Right hindlimb (tissue), 1 donor: ENCODE results near the gene SRCIN1.

Source experiments
- DNase-seq: peaks from one replicate; pipeline ENCODE4 v3.0.0-alpha.2; 2018

SRCIN1 gene

GRCh38 chr17:38617074-38617860, 11.5 kb upstream of the SRCIN1 start:
- peak; percentile 44 for DNase-seq

GRCh38 chr17:38616361-38616760, 10.6 kb upstream of the SRCIN1 start:
- DNase-seq = no peak

GRCh38 chr17:38613981-38614779, 8.4 kb upstream of the SRCIN1 start:
- no peak for DNase-seq

- DNase-seq = no peak
Measured at GRCh38 chr17:38613525-38613980, 7.8 kb upstream of the SRCIN1 start.

DNA sequence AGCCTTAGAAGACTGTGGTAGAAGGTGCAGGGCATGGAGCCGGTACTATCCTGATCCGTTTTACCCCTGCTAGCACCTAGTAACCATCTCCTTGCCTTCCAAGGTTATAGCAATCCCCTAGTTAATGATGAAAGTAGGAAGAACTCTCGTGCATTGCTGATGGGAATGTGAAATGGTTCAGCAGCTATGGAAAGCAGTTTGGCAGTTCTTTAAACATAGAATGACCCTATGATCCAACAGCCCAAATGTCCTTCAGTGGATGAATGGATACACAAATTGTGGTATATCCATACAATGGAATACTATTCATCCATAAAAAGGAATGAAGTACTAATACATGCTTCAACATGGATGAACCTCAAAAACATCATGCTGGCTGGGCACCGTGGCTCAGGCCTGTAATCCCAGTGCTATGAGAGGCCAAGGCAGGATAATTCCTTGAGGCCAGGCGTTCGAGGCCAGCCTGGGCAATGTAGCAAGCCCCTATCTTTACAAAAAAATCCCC, 6.2 kb upstream of the SRCIN1 start:
- no peak for DNase-seq

DNA sequence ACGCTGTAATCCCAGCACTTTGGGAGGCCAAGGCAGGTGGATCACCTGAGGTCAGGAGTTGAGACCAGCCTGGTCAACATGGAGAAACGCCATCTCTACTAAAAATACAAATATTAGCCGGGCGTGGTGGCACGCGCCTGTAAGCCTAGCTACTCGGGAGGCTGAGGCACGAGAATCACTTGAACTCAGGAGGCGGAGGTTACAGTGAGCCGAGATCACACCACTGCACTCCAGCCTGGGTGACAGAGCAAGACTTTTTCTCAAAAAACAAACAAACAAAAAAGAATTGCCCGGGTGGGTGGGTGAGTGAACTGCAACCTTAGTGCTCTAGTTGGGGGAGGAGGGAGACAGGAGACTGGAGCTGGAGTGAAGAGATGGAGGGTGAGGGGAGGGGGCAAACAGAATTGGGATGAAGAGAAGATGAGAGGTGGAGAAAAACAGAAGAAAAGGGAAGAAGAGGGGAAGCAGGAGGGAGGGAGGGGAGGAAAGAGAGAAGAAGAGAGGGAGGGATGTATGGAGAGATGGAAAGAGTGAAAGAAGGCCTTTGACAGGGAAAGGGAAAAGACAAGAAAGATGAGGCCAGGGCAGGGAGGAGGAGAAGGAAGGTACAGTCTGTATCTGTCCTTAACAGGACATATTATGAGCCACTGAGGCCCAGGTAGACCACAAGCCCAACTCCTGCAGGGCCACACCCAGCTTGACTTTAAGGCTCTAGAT, 5.5 kb upstream of the SRCIN1 start:
- no peak for DNase-seq

DNA sequence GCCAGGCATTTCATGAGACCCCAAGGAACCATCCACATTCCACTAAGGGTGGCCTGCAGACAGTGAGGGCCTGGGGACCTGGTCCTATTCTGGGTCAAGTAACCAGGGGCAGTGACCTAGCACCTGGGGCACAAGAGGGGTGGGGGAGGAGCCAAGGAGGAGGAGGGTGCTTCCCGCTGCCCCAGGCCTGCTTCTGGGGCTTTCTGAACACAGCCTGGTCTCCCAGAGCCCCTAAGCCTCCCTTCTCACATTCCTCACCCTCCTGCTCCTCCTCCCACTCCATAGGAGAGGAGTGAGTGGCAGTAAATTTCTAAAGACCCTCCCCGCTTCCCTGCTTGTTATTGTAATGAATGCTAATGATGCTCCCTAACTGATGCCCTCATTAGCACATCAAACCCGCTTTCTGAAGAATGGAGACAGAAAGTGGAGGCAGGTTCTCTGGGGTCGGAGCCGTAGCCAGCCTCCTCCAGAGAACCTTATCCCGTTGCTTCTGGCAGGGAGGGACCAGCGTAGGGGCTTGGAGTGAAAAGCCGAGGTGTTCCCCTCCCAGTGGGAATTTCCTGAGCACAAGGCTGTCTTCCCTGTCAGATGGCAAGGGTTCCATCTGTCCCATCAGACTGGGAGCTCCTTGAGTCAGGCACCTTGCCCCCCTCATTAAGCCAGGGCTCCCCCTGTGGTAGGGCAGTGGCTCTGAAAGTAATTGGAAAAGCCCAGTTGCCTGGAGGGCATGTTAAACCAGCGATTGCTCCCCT, 3.7 kb upstream of the SRCIN1 start:
- DNase-seq = no peak

GRCh38 chr17:38608648-38609047, 2.9 kb upstream of the SRCIN1 start:
- DNase-seq = no peak

- no peak for DNase-seq
Measured at GRCh38 chr17:38606646-38607611, 1.2 kb upstream of the SRCIN1 start.

DNA sequence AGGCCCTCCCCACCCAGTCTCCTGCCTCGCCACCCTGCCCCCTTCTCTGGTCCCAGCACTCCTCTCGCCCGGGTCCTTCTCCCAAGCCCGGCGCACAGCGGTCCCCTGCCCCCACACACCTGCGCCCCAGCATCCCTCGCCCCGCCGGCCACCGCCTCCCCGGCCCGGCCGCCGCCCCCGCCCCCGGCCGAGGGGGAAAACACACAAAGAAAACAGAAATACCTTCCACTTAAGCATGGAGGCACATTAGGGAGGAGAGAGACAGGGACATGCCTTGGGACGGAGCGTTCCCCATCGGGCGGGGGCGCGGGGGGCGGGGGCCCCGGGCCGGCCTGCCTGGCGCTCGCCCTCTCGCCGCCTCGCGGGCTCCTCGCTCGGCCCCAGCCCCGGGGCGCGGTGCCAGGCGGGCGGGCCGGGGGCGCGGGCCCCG, 326 bp downstream of the SRCIN1 start:
- DNase-seq = no peak

DNA sequence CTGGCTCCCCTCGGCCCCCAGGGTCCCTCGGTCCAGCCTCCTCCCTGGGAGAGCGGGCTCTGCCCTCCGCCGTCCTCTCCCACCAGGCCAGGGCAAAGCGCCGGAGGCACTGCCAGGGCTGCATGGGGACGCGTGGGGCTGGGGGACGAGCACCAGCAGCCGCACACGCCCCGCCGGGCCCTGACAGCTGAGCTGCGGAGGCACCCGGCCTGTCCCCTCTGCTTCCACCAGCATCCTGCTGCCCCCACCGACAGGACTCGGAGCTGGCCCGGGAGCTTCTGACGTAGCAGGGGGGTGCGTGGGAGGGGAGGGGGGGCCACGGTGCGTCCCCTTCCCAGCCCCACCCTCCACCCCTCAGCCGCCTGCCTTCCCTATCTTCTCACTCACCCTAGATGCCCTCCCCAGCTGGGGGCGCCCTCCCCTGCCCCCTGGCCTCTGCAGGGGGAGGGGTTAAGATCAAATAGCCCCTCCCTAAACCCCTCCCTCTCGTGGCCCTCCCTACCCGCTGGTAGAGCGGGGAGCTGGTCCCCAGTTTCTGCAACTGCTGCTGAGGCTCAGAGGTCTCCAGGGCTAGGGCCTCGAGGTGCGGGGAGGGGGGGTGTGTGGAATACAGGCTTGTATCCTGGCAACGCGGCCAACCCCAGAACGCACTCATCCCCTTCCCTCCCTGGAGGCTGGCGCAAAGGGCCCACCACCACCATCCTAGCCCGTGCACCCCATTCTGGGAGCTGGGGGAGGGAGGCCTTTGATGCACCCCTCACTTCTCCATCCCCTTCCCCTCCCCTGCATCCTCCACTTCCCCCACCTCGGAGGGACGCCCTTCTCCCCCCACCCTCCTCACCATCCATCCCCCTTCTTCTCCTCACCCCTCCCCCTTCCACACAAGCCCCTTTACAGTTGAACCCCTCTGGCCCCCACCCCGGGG, 1.0 kb downstream of the SRCIN1 start:
- no peak for DNase-seq

GRCh38 chr17:38603786-38604478, 1.8 kb downstream of the SRCIN1 start:
- no peak for DNase-seq

GRCh38 chr17:38602956-38603785, 2.6 kb downstream of the SRCIN1 start:
- DNase-seq = no peak

DNA sequence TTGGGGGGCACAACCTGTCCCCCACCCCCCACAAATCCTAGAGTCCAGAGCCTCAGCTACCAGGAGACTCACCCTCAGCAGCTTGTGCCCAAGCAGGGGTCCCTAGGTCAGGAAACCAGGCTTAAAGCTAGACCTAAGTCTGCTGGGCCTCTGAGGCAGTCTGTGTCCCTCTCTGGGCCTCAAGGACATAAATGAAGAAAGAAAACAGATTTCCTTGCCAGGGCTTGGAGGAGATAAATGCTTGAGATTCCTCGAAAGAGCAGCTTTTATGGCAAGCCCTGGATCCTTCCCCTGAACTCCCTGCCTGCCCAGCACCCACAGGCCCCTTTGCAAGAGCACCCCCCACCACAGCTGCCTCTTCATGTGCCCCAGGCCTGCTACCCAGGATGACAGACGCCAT, 3.3 kb downstream of the SRCIN1 start:
- DNase-seq = no peak

- peak; percentile 70 for DNase-seq
Measured at GRCh38 chr17:38601539-38602351, 4.0 kb downstream of the SRCIN1 start.

DNA sequence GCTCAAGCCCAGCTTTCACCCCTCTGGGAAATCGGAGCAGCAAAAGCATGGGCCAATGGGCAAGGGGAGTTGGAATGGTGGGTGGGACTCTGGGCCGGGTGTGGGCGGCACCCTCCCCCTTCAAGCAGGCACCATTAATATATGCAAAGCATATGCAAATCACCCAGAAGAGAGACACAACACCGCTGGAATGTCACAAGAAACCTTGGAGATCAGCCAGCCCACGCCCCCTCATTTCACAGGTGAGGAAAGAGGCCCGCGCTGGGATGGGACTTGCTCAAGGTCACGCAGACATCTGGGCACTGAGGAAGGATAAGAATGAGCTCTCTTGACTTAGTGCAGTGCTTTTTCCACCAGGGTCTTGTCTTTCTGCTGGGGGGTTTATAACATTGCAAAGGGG, 4.8 kb downstream of the SRCIN1 start:
- no peak for DNase-seq

- DNase-seq = no peak
Measured at GRCh38 chr17:38600416-38600815, 5.3 kb downstream of the SRCIN1 start.
